H1 (cell line): ENCODE measurements around the gene HNRNPAB. TPM values are rescaled to one million over a fixed set of nuclear protein-coding genes. Genes with fewer than 3 reads are reported as not detected.

Experiments used
- CTCF ChIA-PET: fragments of 300-600 bp; sonication (Branson Sonifier 250); formaldehyde crosslinking; loops from one replicate; lab custom pipeline; 2021; ENCODE audit not compliant: partially characterized antibody; lab: Charles Lee
- POLR2A ChIA-PET: fragments of 300-600 bp; sonication (Branson Sonifier 250); formaldehyde crosslinking; loops from one replicate; lab custom pipeline; 2021; ENCODE audit warnings: inconsistent platforms; ENCODE audit not compliant: partially characterized antibody; lab: Charles Lee
- DNase-seq, 2 experiments: peaks; one replicate each; pipeline versions ENCODE4 v3.0.0 to v3.0.0-alpha.2; 2010 to 2022; ENCODE audit warnings: low spot score in 2 of 2, low read depth in 1 of 2, mixed read lengths in 1 of 2
- FAIRE-seq: peaks from 2 replicates; lab custom pipeline; 2011; peaks lifted over from hg19 to GRCh38; lab: Jason Lieb, UNC
- H2AFZ ChIP-seq: 2 replicates; pipeline ENCODE4 v1.8.1; 2012; ENCODE audit warnings: low read length, inconsistent platforms
- H2AK5ac ChIP-seq: 2 replicates; pipeline ENCODE4 v1.6.1; 2013; ENCODE audit warnings: low read depth, low read length
- H2BK120ac ChIP-seq: replicated peaks from 2 replicates; pipeline ENCODE3; 2013; ENCODE audit warnings: low read depth, low read length, inconsistent platforms
- H2BK12ac ChIP-seq: 2 replicates; pipeline ENCODE4 v1.6.1; 2013; ENCODE audit warnings: low read depth, low read length
- H2BK15ac ChIP-seq: 2 replicates; pipeline ENCODE4 v1.6.1; 2013; ENCODE audit warnings: low read length
- H2BK20ac ChIP-seq: 2 replicates; pipeline ENCODE4 v1.6.1; 2013; ENCODE audit warnings: low read length
- H2BK5ac ChIP-seq: 2 replicates; pipeline ENCODE4 v1.6.1; 2013; ENCODE audit warnings: low read depth, low read length
- H3K14ac ChIP-seq: 2 replicates; pipeline ENCODE4 v1.6.1; 2013; ENCODE audit warnings: inconsistent platforms; ENCODE audit not compliant: insufficient read length
- H3K18ac ChIP-seq: 2 replicates; pipeline ENCODE4 v1.6.1; 2013; ENCODE audit warnings: low read length; ENCODE audit errors: extremely low read depth
- H3K23ac ChIP-seq: 2 replicates; pipeline ENCODE4 v1.6.1; 2013; ENCODE audit warnings: inconsistent platforms; ENCODE audit not compliant: insufficient read length
- H3K23me2 ChIP-seq: 2 replicates; pipeline ENCODE4 v1.6.1; 2013; ENCODE audit warnings: low read depth, low read length
- H3K27ac ChIP-seq: 2 replicates; pipeline ENCODE4 v1.6.1; 2011; ENCODE audit warnings: low read depth, low read length, inconsistent platforms
- H3K27me3 ChIP-seq, 4 experiments: replicated peaks in 1 of 4; 1 replicate in 1 of 4; 2 replicates in 3 of 4; pipeline versions ENCODE4 v1.6.1 to v1.8.1; 2011 to 2013; ENCODE audit warnings: low read length in 3 of 4, mild to moderate bottlenecking in 3 of 4, inconsistent platforms in 2 of 4, mixed read lengths in 2 of 4, moderate library complexity in 1 of 4; ENCODE audit not compliant: control insufficient read depth in 3 of 4, insufficient read depth in 3 of 4; ENCODE audit errors: extremely low read depth in 1 of 4
- H3K36me3 ChIP-seq, 4 experiments: 2 replicates each; pipeline versions ENCODE4 v1.6.1 to v1.8.1; 2011 to 2013; ENCODE audit warnings: mild to moderate bottlenecking in 4 of 4, low read length in 3 of 4, moderate library complexity in 2 of 4, control low read depth in 1 of 4, inconsistent platforms in 1 of 4; ENCODE audit not compliant: insufficient read depth in 4 of 4, control insufficient read depth in 2 of 4
- H3K4ac ChIP-seq: replicated peaks from 2 replicates; pipeline ENCODE3; 2013; ENCODE audit warnings: low read length, low read depth, mixed read lengths, inconsistent platforms; ENCODE audit not compliant: insufficient read length
- H3K4me1 ChIP-seq, 4 experiments: replicated peaks in 1 of 4; 1 replicate in 1 of 4; 2 replicates in 3 of 4; pipeline versions ENCODE4 v1.6.1 to v1.8.1; 2011 to 2013; ENCODE audit warnings: low read length in 3 of 4, inconsistent platforms in 2 of 4, mixed read lengths in 1 of 4; ENCODE audit not compliant: insufficient read depth in 4 of 4, control insufficient read depth in 3 of 4
- H3K4me2 ChIP-seq, 2 experiments: 2 replicates each; pipeline versions ENCODE4 v1.6.1 to v1.8.1; 2011 to 2013; ENCODE audit warnings: low read depth in 2 of 2, low read length in 2 of 2, control low read depth in 1 of 2, inconsistent platforms in 1 of 2, mild to moderate bottlenecking in 1 of 2; ENCODE audit not compliant: insufficient read depth in 1 of 2
- H3K4me3 ChIP-seq, 4 experiments: fragments of 200-600, 300-600 bp in 1 of 4; sonication (generic), shearing (Covaris generic), sonication (Bioruptor Twin) in 1 of 4; 2 replicates each; pipeline versions ENCODE4 v1.5.1 to v1.8.1; 2011 to 2016; ENCODE audit warnings: low read length in 4 of 4, low read depth in 3 of 4, control low read depth in 2 of 4, inconsistent platforms in 2 of 4, mild to moderate bottlenecking in 2 of 4, mixed read lengths in 1 of 4, moderate library complexity in 1 of 4; ENCODE audit not compliant: insufficient read depth in 2 of 4; ENCODE audit errors: extremely low read depth in 1 of 4
- H3K56ac ChIP-seq: replicated peaks from 2 replicates; pipeline ENCODE3; 2013; ENCODE audit warnings: low read depth, mild to moderate bottlenecking, mixed read lengths, low read length, inconsistent platforms; ENCODE audit not compliant: insufficient read length
- H3K79me1 ChIP-seq: 2 replicates; pipeline ENCODE4 v1.6.1; 2013; ENCODE audit warnings: low read depth, low read length, control low read depth
- H3K79me2 ChIP-seq, 2 experiments: 2 replicates each; pipeline versions ENCODE4 v1.6.1 to v1.8.1; 2012 to 2013; ENCODE audit warnings: low read length in 2 of 2, mild to moderate bottlenecking in 2 of 2, inconsistent platforms in 1 of 2; ENCODE audit not compliant: insufficient read depth in 2 of 2, control insufficient read depth in 1 of 2
- H3K9ac ChIP-seq, 4 experiments: replicated peaks in 1 of 4; 1 replicate in 1 of 4; 2 replicates in 3 of 4; pipeline versions ENCODE4 v1.6.1 to v1.8.1; 2011 to 2013; ENCODE audit warnings: low read depth in 3 of 4, low read length in 3 of 4, control low read depth in 2 of 4, mild to moderate bottlenecking in 2 of 4, moderate library complexity in 2 of 4, inconsistent platforms in 1 of 4; ENCODE audit errors: extremely low read depth in 1 of 4
- H3K9me3 ChIP-seq, 2 experiments: 2 replicates each; pipeline versions ENCODE4 v1.6.1 to v1.8.1; 2012 to 2013; ENCODE audit warnings: mild to moderate bottlenecking in 2 of 2, moderate library complexity in 2 of 2, control low read depth in 1 of 2, inconsistent platforms in 1 of 2, low read depth in 1 of 2, low read length in 1 of 2, mixed read lengths in 1 of 2; ENCODE audit not compliant: insufficient read depth in 2 of 2
- H4K20me1 ChIP-seq, 2 experiments: replicated peaks in 1 of 2; 2 replicates each; pipeline versions ENCODE3 to v1.8.1; 2011 to 2013; ENCODE audit warnings: inconsistent platforms in 2 of 2, low read length in 2 of 2, mild to moderate bottlenecking in 1 of 2; ENCODE audit not compliant: insufficient read depth in 2 of 2, control insufficient read depth in 1 of 2
- H4K5ac ChIP-seq: 2 replicates; pipeline ENCODE4 v1.6.1; 2013; ENCODE audit warnings: low read length, low read depth, mixed read lengths, inconsistent platforms; ENCODE audit not compliant: insufficient read length
- H4K8ac ChIP-seq: 2 replicates; pipeline ENCODE4 v1.8.0; 2013; ENCODE audit warnings: mild to moderate bottlenecking, moderate library complexity, low read length, inconsistent platforms; ENCODE audit not compliant: insufficient read depth; ENCODE audit errors: extremely low read depth
- H4K91ac ChIP-seq: replicated peaks from 2 replicates; pipeline ENCODE3; 2013; ENCODE audit warnings: low read length, mixed read lengths, inconsistent platforms; ENCODE audit not compliant: insufficient read length
- EZH2 ChIP-seq: fragments of 200-600 bp; sonication (generic); IDR thresholded peaks from 2 replicates; pipeline ENCODE4 v1.7.1; 2012; ENCODE audit warnings: low read depth, mild to moderate bottlenecking, moderate library complexity, low read length, inconsistent platforms; ENCODE audit not compliant: severe bottlenecking
- HDAC2 ChIP-seq, 2 experiments: fragments of 300-600 bp in 1 of 2; sonication (generic) in 1 of 2; IDR thresholded peaks; 2 replicates each; pipeline ENCODE4 v1.6.1; 2011 to 2012; ENCODE audit warnings: low read depth in 2 of 2, low read length in 2 of 2, mild to moderate bottlenecking in 2 of 2, moderate library complexity in 2 of 2, borderline replicate concordance in 1 of 2, inconsistent platforms in 1 of 2
- JUN ChIP-seq: IDR thresholded peaks from 2 replicates; pipeline ENCODE4 v1.6.1; 2011; ENCODE audit warnings: low read depth, mild to moderate bottlenecking, improper control_type of control experiment, low read length
- KDM5A ChIP-seq: fragments of 200-600 bp; IDR thresholded peaks from 2 replicates; pipeline ENCODE4 v1.7.1; 2012; ENCODE audit warnings: mild to moderate bottlenecking, low read length, inconsistent platforms, mixed read lengths
- NANOG ChIP-seq: IDR thresholded peaks from 2 replicates; pipeline ENCODE4 v1.6.1; 2011; ENCODE audit warnings: low read length, low read depth, mild to moderate bottlenecking, inconsistent platforms; ENCODE audit not compliant: insufficient read depth, poor library complexity, severe bottlenecking
- NRF1 ChIP-seq: IDR thresholded peaks from 2 replicates; pipeline ENCODE4 v1.6.1; 2011; ENCODE audit warnings: mild to moderate bottlenecking, low read depth, low read length, improper control_type of control experiment
- POLR2A ChIP-seq, 2 experiments: IDR thresholded peaks; 1 replicate in 1 of 2; 2 replicates in 1 of 2; pipeline ENCODE4 v1.6.1; 2011; ENCODE audit warnings: low read depth in 2 of 2, low read length in 2 of 2, mild to moderate bottlenecking in 2 of 2; ENCODE audit errors: control extremely low read depth in 1 of 2
- RNF2 ChIP-seq: fragments of 200-900, 300-1000 bp; sonication (generic); IDR thresholded peaks from 2 replicates; pipeline ENCODE4 v1.7.1; 2016; ENCODE audit warnings: borderline replicate concordance, low read depth, mild to moderate bottlenecking, antibody characterized with exemption, low read length; ENCODE audit not compliant: poor library complexity, severe bottlenecking; ENCODE audit errors: missing control alignments
- SAP30 ChIP-seq: fragments of 300-600 bp; sonication (generic); IDR thresholded peaks from 2 replicates; pipeline ENCODE4 v1.7.1; 2012; ENCODE audit warnings: low read length, moderate library complexity, mild to moderate bottlenecking, inconsistent platforms; ENCODE audit not compliant: insufficient read depth, insufficient replicate concordance
- SIN3A ChIP-seq, 2 experiments: IDR thresholded peaks in 1 of 2; conservative IDR thresholded peaks in 1 of 2; 2 replicates each; pipeline ENCODE4 v1.6.1; 2011 to 2012; ENCODE audit warnings: low read length in 2 of 2, improper control_type of control experiment in 1 of 2, low read depth in 1 of 2, mild to moderate bottlenecking in 1 of 2
- SUZ12 ChIP-seq: fragments of 200-600 bp; sonication (generic); IDR thresholded peaks from 2 replicates; pipeline ENCODE4 v1.6.1; 2012; ENCODE audit warnings: mild to moderate bottlenecking, inconsistent platforms, low read length, moderate library complexity, mixed read lengths
- TAF1 ChIP-seq: IDR thresholded peaks from 2 replicates; pipeline ENCODE4 v1.6.1; 2011; ENCODE audit warnings: mild to moderate bottlenecking, low read depth, low read length
- TBP ChIP-seq: IDR thresholded peaks from 2 replicates; pipeline ENCODE4 v1.6.1; 2011; ENCODE audit warnings: low read depth, low read length, improper control_type of control experiment
- WGBS, 2 experiments: shearing (Covaris generic) in 1 of 2; methylation state at CpG; one replicate each; pipeline versions ENCODE4 v1.1.6 to v1.1.7; 2013 to 2015; ENCODE audit warnings: low lambda C conversion rate in 2 of 2, mixed read lengths in 2 of 2, inconsistent platforms in 1 of 2, low coverage in 1 of 2, missing lambda C conversion rate in 1 of 2; ENCODE audit not compliant: insufficient replicate concordance in 2 of 2, insufficient coverage in 1 of 2, insufficient read length in 1 of 2; ENCODE audit errors: extremely low coverage in 1 of 2, missing lambda C conversion rate in 1 of 2; 5-methylcytosine and 5-hydroxymethylcytosine counted together
- polyA plus RNA-seq, 7 experiments: library from polyadenylated mRNA; depleted of rRNA in 3 of 7; stranded (reverse) in 5 of 7; unstranded in 2 of 7; fragments of >200 nt in 5 of 7; fragments of 200-250 nt in 2 of 7; gene quantifications; 1 replicate in 5 of 7; 2 replicates in 1 of 7; 4 replicates in 1 of 7; pipeline versions ENCODE4 v1.2.1 to v1.2.3, GENCODE V29; 2011 to 2013; ENCODE audit warnings: missing spikeins in 2 of 7, mixed read lengths in 2 of 7
- total RNA-seq: library from RNA; stranded (reverse); fragmentation: NEBNext Ultra II Directional; extraction: Animal tissue kit (Norgen Biotek cat#: 25700); gene quantifications from 2 replicates; pipeline ENCODE4 v1.2.1, GENCODE V29; 2021

Gene HNRNPAB
- total and polyA plus RNA-seq, 2 of the 8 experiments (the other 6 are each of a cell fraction or from before 2014, with no cell fraction given) = 373 to 563 TPM

DNA sequence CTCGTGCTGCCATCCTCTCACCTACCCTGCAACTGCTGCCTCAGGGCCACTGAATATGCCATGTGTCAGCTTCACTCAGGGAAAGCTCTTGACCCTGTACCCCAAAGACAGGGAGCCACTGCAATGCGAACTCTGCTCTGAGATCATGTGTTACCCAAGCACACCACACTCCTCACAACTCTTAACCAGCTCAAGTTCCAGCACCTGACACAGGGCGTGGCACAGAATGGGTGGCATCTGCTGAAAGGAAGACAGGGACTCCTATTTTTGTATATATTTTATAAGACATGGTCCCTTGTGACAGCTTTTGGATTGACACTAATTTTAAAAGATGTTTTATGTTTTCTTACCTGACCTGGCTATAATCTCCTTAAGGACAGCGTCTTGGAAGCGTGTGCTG, 17.5 kb downstream of the HNRNPAB start:
- no peak overlapping the region for H3K23ac ChIP-seq
- TF ChIP-seq RNF2 = no peak
- TF ChIP-seq TAF1 = no peak
- no peak for TF ChIP-seq NANOG
- TF ChIP-seq NRF1 = no peak
- no peak for TF ChIP-seq KDM5A
- TF ChIP-seq HDAC2 (IDR thresholded peaks at IDR 0.05; ENCODE audit: borderline replicate concordance in 1 of 2, low read depth in 2 of 2, low read length in 2 of 2) = no peak
- no peak for TF ChIP-seq JUN
- no peak for TF ChIP-seq EZH2
- TF ChIP-seq POLR2A (IDR thresholded peaks at IDR 0.05; ENCODE audit: control extremely low read depth in 1 of 2, low read depth in 2 of 2, low read length in 2 of 2) = no peak
- no peak for TF ChIP-seq SAP30
- no peak for TF ChIP-seq TBP
- TF ChIP-seq SUZ12 = no peak
- TF ChIP-seq SIN3A (conservative IDR thresholded peaks at IDR 0.05 in 1 of 2, IDR thresholded peaks at IDR 0.05 in 1 of 2; ENCODE audit: low read depth in 1 of 2, low read length in 2 of 2) = no peak
- TF ChIP-seq, all 59 proteins: peak for 0
- peaks cover 0 to 19% of the 10 kb centered on the region in 2 experiments for H4K20me1 ChIP-seq
- no peak overlapping the region for H3K9ac ChIP-seq
- no peaks in the 10 kb centered on the region for H3K23me2 ChIP-seq
- no peak overlapping the region for H2BK15ac ChIP-seq
- no peak overlapping the region for H3K14ac ChIP-seq
- H3K18ac ChIP-seq = no peak overlapping the region
- ChIA-PET CTCF (interaction anchor here (0.8 to 1.6 kb wide), 4 partner anchors 13 to 44 kb away, joined by 3 to 5 read pairs (median 4); no protein-coding TSS in a partner anchor), POLR2A (interaction anchor here (1.0 to 21.6 kb wide), 5 partner anchors 8 to 20 kb away, joined by 3 to 507 read pairs (median 6); partner anchors contain the start of gene HNRNPAB)
- H4K91ac ChIP-seq = no peak overlapping the region
- H3K9me3 ChIP-seq = no peaks in the 10 kb centered on the region
- H3K79me1 ChIP-seq = no peaks in the 10 kb centered on the region; the same call in 1 of the 2 replicates
- no peak overlapping the region for H2BK20ac ChIP-seq
- H3K4me3 ChIP-seq = no peak overlapping the region
- 91% methylated on average over 4 of the region's 5 CpGs; no CpG with 5 or more reads in 1 of the 2 experiments for WGBS, 2 experiments
- DNase-seq (no peak), FAIRE-seq (no peak)
- H3K56ac ChIP-seq = no peak overlapping the region
- no peak overlapping the region for H2BK5ac ChIP-seq
- peaks cover 0 to 15% (median 9%) of the 10 kb centered on the region in 4 experiments; a peak in 6 of 7 replicates for H3K4me1 ChIP-seq
- no peak overlapping the region for H2BK12ac ChIP-seq
- H2BK120ac ChIP-seq = no peak overlapping the region
- no peaks in the 10 kb centered on the region for H3K79me2 ChIP-seq
- no peak overlapping the region for H3K4me2 ChIP-seq
- H3K27ac ChIP-seq = no peak overlapping the region
- no peak overlapping the region for H4K5ac ChIP-seq
- no peak overlapping the region for H2AK5ac ChIP-seq
- no peak overlapping the region for H3K4ac ChIP-seq
- H2AFZ ChIP-seq = no peak overlapping the region
- H4K8ac ChIP-seq = no peak overlapping the region; the same call in 1 of the 2 replicates
- peaks cover 0 to 30% (median 6%) of the 10 kb centered on the region in 4 experiments; a peak in 7 of 8 replicates for H3K36me3 ChIP-seq
- H3K27me3 ChIP-seq = no peaks in the 10 kb centered on the region
